Body of pancreas (tissue), 4 donors: ENCODE results near the gene UMODL1.

Source experiments
- CTCF ChIP-seq, 7 experiments: fragments of 450-650 bp in 4 of 7; fragments of 200-600 bp in 3 of 7; sonication (generic) in 3 of 7; IDR thresholded peaks; one replicate each; pipeline ENCODE4 v1.5.1; 2016 to 2019; ENCODE audit warnings: antibody characterized with exemption in 7 of 7
- POLR2A ChIP-seq, 3 donors: fragments of 450-650 bp; IDR thresholded peaks; one replicate each; pipeline ENCODE4 v1.6.1; 2016; ENCODE audit warnings: antibody characterized with exemption in 3 of 3, mild to moderate bottlenecking in 2 of 3

- TF ChIP-seq POLR2A (IDR thresholded peaks at IDR 0.05) = no peak
- no peak for TF ChIP-seq CTCF (IDR thresholded peaks at IDR 0.05)
Observed at GRCh38 chr21:42191696-42192595, 120.8 kb downstream of the UMODL1 start.
